HG03196 (cell line): Measurements from ENCODE around the gene OGT.
"Not testable (repeated sequence)": the region's sequence is repeated elsewhere in the genome, so short reads cannot be mapped to it uniquely, and the experiment has no call there.

Experiments
- ATAC-seq: cut with Tn5 transposase; IDR thresholded peaks from one replicate; pipeline ENCODE4 v1.9.1; 2021; ENCODE audit not compliant: unreplicated experiment

The OGT gene

DNA sequence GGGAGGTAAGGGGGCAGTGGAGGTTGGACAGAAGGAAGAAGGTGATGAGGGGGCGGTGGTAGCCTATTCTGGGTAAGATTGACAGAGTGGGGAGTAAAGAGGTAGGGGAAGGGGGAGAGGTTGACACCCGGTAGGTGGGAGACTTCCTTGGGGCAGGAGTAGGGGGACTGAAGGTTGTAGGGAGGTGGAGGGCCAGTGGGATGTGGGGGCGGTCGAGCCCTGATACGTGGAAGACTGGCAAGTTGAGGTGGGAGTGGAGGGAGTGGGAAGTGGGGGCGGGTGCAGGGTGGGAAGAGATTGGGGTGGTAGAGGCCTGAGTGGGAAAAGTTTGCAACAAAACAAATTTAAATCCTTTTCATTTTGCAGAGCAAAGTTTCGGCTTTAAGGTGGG lies 47.1 kb downstream of the OGT start:
- no peak for ATAC-seq

DNA sequence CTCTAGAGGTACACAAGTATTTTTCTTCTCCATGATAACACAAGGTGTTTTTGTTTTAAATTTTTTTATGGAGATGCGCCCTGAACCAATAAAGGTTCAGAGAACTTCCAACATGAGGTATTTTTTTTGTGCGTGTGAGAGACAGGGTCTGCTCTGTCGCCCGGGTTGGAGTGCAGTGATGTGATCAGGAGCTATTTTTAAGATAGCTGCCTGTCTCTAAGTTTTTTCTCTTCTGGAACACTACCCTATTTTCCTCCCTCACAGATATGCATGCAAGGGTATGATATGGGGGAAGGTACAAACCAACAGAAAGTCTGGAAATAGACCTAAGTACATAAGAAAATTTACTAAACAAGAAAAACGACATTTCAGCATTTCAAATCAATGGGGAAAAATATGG lies 48.3 kb downstream of the OGT start:
- no peak for ATAC-seq

DNA sequence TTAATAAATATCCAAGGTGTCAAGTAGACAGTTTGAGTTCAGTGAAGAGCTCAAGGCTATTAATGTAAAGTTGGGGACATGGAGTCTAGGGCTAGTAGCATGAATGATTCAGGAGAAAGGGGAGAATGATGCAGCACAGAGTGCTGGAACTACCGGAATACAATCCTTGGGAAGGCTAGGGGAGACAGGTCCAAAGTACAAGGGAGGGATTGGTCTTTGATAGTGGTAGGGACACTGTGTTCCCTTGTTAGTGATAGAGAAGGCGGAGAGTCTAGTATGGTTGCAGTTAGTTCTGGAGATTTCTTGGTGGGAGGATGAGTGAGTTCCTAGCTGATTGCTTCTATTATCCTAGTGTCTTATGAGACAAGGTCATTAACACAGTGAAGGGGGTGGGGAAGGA lies 54.0 kb downstream of the OGT start:
- ATAC-seq: no peak

DNA sequence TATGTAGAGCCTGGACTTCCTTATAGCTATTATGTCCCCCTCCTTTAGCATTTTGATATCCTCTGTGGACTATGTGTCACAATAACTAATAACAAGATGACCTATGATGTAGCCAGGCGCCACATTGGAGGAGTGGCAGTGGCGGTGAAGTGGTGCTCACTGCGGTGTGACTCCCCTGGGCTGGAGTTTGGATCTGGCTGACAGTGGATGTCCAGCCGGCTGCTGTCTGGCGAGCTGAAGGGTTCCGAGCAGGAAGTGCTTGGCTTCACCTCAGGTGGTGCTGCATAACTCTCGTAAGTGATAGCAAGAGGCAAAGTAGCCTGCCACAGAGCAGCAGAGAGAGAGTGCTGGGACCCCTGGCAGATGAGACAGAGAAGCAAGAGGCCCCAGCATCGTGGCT lies 60.3 kb downstream of the OGT start:
- ATAC-seq: not testable (repeated sequence)

DNA sequence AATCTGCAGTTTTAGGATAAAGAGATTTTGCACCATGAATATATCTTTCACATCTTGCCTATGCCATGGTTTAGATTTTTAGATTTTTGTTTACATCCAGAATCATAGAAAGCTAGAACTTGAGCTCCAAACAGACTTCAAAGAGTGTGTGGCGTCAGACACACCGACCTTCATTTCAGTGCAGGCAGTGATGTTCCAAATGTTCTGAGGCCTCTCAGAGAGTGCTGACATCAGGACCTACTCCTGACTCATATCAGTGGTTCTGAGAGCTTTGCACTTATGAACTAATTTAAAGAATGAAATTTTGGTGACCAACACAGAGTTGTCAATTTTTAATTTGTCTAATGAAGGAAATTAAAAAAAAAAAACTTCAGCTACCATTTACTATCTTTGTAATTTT lies 67.1 kb downstream of the OGT start:
- ATAC-seq: no peak

DNA sequence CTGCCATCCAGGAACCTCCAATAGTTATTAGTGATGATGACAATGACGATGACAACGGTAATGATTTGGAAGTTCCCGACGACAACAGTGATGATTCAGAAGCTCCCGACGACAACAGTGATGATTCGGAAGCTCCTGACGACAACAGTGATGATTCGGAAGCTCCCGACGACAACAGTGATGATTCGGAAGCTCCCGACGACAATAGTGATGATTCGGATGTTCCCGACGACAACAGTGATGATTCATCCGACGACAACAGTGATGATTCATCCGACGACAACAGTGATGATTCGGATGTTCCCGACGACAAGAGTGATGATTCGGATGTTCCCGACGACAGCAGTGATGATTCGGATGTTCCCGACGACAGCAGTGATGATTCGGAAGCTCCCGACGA lies 70.7 kb downstream of the OGT start:
- no peak for ATAC-seq

DNA sequence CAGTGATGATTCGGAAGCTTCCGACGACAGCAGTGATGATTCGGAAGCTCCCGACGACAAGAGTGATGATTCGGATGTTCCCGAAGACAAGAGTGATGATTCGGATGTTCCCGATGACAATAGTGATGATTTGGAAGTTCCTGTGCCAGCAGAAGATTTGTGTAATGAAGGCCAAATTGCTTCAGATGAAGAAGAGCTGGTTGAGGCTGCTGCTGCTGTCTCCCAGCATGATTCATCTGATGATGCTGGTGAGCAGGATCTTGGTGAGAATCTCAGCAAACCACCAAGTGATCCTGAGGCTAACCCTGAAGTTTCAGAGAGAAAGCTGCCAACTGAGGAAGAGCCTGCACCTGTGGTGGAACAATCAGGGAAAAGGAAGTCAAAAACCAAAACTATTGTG lies 71.2 kb downstream of the OGT start:
- ATAC-seq: no peak

DNA sequence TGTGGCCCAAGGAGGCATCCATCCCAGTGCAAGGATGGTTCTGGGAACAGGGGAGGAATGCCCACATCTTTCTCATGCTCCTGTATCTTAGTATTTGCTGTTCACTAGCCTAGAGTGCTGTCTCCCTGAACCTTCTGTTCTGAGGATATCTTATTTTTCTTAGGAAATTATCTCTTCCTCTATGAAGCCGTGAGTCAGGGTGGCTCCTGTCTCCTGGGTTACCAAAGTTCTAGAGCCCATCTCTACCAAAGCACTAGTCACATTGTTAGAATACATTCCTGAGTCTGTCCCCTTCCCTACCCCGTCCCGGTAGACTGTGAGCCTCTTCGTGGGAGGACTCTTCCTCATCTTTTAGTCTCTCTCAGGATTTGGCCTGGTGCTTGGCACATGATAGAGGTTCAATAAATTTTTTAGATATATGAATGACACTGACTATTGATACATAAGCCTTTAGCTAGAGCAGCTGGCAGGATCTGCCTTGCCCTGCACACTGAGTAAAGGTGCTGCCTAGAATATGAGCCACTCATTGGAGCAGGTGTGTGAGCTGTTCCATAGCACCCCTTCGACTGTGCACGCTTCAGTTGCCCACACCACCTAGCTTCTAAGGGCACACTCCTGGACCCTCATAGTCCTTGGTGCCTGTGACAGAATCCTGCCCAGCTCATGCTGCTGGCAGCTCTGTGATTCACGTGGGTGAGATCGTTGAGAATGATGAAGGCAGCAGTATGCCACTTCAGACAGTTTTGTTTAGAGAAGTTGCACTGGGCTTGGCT lies 72.1 kb downstream of the OGT start:
- ATAC-seq: no peak

DNA sequence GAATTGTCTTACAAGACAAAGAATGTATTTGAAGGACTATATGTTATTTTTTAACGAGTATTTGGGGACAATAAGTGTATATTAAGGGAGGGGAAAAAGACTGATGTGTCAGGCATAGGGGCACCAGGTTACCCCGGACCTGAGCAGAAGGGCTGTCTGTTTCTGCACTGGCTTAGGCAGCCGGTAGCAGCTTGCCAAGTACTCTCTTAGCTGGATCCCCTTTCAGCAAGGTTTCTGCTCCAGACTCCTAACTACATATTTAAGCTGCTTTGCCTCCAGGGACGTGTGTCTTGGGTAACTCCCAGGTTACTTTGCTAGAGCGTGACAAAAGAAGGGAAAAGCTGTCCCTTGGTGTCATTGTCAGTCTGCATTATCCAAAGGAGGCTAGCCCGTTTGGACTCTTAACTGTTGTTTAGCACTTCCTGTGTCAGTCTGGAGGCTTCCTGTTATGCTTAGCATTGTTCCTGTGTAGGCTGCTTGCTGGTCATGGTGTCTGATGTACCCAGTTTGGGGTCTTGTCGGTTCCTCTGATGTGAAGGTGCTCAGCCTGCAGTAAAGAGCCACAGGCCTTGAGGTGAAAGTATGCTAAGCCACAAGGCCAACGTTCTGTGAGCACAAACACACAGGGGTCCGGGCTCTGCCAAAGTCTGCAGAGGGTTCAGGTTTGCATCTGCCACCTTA lies 73.8 kb downstream of the OGT start:
- no peak for ATAC-seq

DNA sequence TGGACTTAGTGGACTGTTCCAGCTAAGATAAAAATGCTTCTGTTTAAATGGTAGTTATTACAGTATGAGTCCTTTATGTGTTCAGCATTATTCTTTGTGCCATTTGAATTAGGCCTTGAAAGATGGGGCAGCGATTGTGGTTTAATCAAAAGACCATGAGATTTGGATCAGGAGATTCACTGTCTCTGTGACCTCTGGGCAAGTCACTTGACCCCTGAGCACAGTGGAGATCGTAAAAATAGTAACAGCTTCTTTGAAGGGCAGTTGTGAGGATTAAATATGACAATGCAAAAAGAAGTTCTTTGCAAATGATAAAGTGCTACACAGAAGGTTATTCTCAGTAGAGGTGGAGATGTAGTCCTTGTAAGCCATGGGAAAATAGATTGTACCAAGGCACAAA lies 74.6 kb downstream of the OGT start:
- no peak for ATAC-seq

DNA sequence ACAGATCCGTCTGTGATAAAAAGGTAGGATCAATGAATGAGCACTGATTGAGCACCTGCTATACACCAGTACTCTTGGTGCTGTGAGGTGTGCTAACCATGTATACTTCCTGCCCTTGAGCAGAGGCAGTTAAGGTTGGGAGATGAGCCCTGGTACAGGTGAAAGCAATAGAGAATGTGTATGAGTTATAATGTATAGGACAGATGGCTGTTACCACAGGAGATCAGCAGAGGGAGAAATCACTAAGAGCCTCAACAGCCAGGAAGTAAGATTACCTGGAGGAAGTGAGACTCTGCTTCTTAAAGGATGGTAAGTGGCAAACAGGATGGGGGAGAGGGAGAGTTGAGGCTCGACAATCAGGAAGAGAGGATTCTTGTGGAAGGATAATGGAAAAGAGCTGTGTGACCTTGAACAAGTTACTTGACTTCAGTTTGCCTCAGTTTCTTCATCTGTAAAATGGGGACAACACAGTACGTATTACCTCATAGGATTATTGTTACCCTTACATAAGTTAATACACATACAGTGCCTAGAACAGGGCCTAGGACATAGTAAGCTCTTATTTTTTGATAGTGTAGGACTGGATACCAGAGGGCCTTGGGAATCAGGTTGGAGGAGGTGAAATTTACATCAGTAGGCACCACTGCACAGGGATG lies 76.3 kb downstream of the OGT start:
- no peak for ATAC-seq

DNA sequence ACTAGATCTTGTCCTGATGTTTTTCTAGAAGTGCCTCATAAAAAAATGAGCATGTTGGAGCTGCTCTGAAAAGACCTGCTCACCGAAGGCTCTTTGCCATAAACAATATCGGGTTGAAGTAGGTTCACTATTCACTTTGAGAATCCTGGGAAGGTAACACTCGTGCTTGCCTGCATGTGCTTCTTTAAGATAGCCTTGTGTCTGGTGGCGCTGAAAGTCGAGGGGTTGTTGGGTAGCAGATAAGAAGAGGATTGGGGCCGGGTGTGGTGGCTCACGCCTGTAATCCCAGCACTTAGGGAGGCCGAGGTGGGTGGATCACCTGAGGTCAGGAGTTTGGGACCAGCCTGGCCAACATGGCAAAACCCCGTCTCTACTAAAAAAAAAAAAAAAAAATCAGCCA lies 78.8 kb downstream of the OGT start:
- ATAC-seq: not testable (repeated sequence)

DNA sequence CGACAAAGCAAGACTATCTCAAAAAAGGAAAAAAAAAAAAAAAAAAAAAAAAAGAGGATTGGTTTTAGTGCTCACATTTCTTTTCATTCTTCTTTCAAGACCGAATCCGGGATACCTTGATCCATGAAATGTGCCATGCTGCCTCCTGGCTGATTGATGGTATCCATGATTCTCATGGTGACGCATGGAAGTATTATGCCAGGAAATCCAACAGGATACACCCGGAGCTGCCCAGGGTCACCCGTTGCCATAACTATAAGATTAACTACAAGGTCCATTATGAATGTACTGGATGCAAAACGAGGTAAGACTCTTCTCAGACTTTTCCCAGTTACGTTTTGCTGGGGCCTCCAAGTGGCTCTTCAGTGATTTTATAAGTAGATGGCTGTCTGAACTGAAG lies 79.4 kb downstream of the OGT start:
- ATAC-seq: no peak

DNA sequence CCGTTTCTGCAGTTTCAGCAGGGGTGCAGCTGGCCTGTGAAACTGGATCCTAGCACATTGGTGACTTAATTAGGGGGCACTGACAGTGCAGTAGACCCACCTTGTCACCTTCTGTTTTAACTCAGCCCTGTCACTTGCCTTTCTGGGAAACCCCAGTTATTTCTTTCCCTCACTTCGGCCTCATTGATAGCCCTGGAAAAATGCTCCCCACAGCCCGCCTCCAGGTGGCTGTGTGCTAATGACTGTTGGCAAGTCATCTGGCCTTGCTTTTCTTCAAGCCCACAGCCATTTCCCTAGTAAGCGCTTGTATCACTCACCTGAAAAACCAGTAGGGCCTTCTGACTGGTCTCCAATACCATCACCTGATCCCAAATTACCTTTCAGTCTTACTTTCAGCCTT lies 82.2 kb downstream of the OGT start:
- ATAC-seq: no peak

DNA sequence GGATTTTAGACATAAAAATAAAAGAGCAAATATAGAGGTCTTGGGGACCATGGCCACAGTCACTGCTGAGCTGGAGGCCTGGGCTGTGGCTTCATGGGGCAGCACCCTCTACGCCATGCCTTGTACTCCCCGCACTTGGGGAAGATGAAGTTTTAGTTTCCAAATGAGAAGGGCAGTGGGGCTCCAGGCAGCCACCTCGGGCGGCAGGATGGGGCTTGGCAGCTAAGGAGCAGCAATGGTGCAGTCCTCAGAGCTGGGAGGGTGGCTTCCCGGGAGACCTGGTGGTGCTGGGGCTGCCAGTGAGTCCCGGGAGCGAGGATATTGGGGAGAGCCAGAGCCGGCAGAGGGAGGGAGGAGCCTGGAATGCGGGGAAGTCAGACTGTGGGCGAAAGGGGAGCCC lies 83.0 kb downstream of the OGT start:
- no peak for ATAC-seq

DNA sequence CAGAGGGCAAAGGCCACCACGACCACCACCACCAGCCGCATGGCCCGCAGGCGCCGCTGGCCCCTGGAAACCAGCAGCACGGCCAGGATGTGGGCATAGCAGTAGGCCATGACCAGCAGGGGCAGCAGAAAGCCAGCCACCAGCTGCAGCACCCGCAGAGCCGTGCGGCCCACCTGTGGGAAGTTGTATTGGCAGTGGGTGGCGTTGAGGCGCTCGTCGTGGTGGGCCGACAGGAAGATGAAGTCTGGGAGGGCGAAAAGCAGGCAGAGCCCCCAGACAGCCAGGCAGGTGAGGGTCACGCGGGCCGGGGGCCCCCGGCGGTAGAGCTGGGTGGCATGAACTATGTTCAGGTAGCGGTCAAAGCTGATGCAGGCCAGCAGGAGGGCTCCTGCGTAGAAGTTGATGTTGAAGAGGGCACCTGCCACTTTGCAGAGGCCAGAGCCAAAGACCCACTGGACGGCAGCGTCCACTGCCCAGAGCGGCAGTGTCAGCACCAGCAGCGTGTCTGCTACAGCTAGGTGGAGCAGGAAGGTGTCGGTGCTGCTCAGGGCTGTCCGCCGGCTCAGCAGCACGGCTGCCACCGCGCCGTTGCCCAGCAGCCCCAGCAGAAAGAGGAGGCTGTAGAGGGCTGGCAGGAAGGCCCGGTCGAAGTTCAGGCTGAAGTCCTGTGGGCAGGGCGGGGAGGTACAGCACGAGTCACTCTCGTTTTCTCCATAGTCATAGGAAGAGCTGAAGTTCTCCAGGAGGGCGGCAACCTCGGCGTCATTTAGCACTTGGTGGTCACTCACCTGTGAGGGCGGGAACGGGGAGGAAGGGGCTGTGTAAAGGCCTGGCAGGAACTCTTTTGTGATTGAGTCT lies 84.0 kb downstream of the OGT start:
- ATAC-seq: no peak

DNA sequence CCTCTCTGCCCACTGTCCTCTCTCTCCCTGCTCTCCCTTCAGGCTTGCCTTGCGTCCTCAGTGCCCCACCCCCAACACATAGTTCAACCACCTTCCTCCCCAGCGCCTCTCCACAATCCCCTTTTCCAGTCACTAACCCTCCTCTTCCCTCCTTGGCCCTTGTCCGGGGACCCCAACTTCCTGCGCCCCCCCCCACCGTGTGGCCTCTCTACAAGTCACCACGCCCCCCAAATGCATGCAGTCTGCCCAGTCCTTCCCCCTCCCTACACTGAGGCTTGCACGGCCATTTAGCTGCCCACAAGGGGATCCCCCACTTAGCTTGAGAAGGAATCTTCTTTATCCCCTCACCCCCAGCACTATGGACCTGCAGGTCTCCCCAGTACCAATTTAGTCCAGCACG lies 84.8 kb downstream of the OGT start:
- no peak for ATAC-seq

DNA sequence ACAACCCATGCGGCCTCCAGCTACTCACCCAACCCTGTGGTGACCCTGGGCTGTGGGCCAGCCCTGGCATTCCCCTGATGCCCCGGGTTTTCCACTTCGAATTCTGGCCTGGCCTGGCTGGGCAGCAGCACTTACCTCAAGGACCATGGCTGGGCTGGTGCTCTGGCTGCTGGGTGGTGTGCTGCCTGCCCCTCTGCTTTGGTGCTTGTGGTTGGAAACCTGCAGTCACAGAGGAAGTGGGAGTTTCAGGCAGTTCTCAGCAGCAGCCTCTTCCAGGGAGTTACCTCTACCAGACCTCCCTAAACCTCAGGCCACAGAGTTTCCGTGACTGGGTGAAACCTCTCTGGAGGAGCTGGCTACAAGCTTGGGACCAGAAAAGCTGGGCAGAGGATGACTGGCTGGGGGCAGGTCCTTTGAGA lies 85.4 kb downstream of the OGT start, which contains the start of gene CXCR3:
TSS of gene CXCR3 (minus strand) at position 209 of the 419 bp plus-strand sequence. CDS start at position 147, 62 bp downstream.
- ATAC-seq: peak; percentile 56

DNA sequence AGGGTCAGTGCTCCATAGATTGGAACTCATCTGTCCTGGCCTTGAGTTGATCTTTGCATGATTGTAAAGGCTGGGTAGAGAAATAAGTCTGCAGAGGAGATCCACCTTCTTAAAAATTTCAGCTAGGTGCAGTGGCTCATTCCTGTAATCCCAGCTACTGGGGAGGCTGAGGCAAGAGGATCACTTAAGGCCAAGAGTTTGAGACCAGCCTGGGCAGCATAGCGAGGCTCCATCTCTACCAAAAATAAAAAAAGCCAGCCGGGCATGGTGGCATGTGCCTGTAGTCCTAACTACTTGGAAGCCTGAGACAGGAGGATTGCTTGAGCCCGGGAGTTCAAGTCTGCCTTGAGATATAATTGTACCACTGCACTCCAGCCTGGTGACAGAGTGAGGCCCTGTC lies 85.9 kb downstream of the OGT start:
- no peak for ATAC-seq

DNA sequence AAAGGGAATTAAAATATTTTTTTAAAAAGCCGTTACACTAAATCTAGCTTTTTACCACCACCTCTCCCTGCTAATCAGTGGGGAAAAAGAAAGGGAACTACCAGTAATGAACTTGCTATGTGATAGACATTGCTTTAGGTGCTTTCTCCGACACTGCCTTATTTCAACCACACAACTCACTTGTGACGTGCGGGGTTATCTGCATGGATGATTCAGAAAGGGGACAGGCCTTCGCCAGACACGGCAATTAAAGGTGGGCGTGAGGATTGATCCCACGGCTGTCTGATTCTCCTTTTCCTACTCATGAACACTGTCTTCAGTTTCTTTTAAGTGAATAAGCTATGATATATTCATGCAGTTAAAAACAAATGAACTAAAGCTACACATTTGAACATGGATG lies 86.3 kb downstream of the OGT start:
- ATAC-seq: no peak

DNA sequence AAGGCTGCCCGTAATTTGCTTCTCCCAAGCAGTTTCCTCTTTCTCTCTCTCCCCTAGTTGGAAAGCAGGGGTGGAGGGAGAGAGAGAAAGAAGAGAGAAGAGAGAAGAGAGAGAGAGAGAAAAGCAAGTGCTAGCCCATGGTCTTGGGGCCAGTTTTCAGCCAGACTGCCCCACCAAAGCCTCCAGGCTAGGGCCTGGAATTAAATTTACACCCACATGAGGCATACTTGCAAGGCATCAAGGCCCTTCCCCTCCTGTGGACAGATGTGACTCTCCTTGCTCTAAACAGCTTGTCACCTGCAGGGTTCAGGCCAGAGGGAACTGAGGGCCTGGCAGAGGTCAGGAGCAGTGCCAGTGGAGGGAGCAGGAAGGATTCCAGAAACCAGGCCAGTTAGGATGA lies 87.1 kb downstream of the OGT start:
- ATAC-seq: no peak
